K562 (cell line): ENCODE data around the gene FAM222A. TPM values are rescaled to one million over a fixed set of nuclear protein-coding genes. Genes with fewer than 3 reads are reported as not detected.

ENCODE experiments used
- ATAC-seq: fragments of 200-7000 bp; cut with Tn5 transposase; 3 replicates; pipeline ENCODE4 v1.9.1; 2020; ENCODE audit warnings: moderate library complexity
- BruUV-seq: library from RNA; stranded (reverse); fragments of 400-500 nt; replicated peaks from 2 replicates; lab custom pipeline; 2021; lab: Mats Ljungman, UMichigan
- CTCF ChIA-PET: fragments of 300-600 bp; formaldehyde crosslinking; extraction: SDS; loops from one replicate; lab custom pipeline; 2021; ENCODE audit warnings: low intra/inter-chr PET ratio; lab: Yijun Ruan, JAX
- POLR2A ChIA-PET: fragments of 300-600, 350-650 bp; sonication (Branson Sonifier 250); formaldehyde crosslinking; extraction: SDS; loops from one replicate; lab custom pipeline; 2021; ENCODE audit warnings: antibody characterized with exemption, inconsistent platforms; lab: Yijun Ruan, JAX
- DNase-seq, 4 experiments: peaks; one replicate each; pipeline versions ENCODE4 v3.0.0 to v3.0.0-alpha.2; 2011 to 2018; ENCODE audit warnings: low spot score in 3 of 4, mixed read lengths in 3 of 4; ENCODE audit errors: extremely low read depth in 1 of 4
- FAIRE-seq: peaks from 2 replicates; lab custom pipeline; 2011; peaks lifted over from hg19 to GRCh38; lab: Jason Lieb, UNC
- H2AFZ ChIP-seq: 2 replicates; pipeline ENCODE4 v1.6.0; 2011; ENCODE audit warnings: low read depth, low read length, control low read depth, inconsistent platforms
- H3K27ac ChIP-seq: fragments of 200-600 bp; 3 replicates; pipeline ENCODE4 v1.8.0; 2011; ENCODE audit warnings: low read depth, mild to moderate bottlenecking, control low read depth, inconsistent platforms, low read length, moderate library complexity, mixed read lengths; ENCODE audit errors: extremely low read depth
- H3K27me3 ChIP-seq, 2 experiments: fragments of 300-600 bp in 1 of 2; 2 replicates in 1 of 2; 3 replicates in 1 of 2; pipeline versions ENCODE4 v1.6.0 to v1.8.0; 2011; ENCODE audit warnings: inconsistent platforms in 2 of 2, low read length in 2 of 2, mild to moderate bottlenecking in 1 of 2, mixed read lengths in 1 of 2, moderate library complexity in 1 of 2; ENCODE audit not compliant: control insufficient read depth in 2 of 2, insufficient read depth in 2 of 2
- H3K36me3 ChIP-seq: fragments of 300-600 bp; 3 replicates; pipeline ENCODE4 v1.8.0; 2011; ENCODE audit warnings: mild to moderate bottlenecking, low read length, inconsistent platforms; ENCODE audit not compliant: control insufficient read depth, insufficient read depth
- H3K4me1 ChIP-seq, 2 experiments: fragments of 200-600 bp in 1 of 2; replicated peaks in 1 of 2; 2 replicates in 1 of 2; 3 replicates in 1 of 2; pipeline versions ENCODE4 v1.5.1 to v1.8.0; 2011; ENCODE audit warnings: inconsistent platforms in 2 of 2, low read length in 2 of 2, mild to moderate bottlenecking in 1 of 2, mixed read lengths in 1 of 2, moderate library complexity in 1 of 2; ENCODE audit not compliant: control insufficient read depth in 2 of 2, insufficient read depth in 2 of 2
- H3K4me2 ChIP-seq: 2 replicates; pipeline ENCODE4 v1.6.1; 2011; ENCODE audit warnings: low read length, control low read depth, inconsistent platforms, mixed read lengths; ENCODE audit not compliant: insufficient read depth
- H3K4me3 ChIP-seq: fragments of 200-600 bp; sonication (generic), shearing (Covaris generic); 2 replicates; pipeline ENCODE4 v1.5.1; 2016; ENCODE audit warnings: control low read depth, inconsistent platforms
- H3K79me2 ChIP-seq: fragments of 200-600 bp; 3 replicates; pipeline ENCODE4 v1.8.0; 2011; ENCODE audit warnings: low read length, inconsistent platforms; ENCODE audit not compliant: control insufficient read depth, insufficient read depth
- H3K9ac ChIP-seq, 2 experiments: 2 replicates each; pipeline versions ENCODE4 v1.6.0 to v1.6.1; 2011; ENCODE audit warnings: low read depth in 2 of 2, low read length in 2 of 2, control low read depth in 1 of 2, inconsistent platforms in 1 of 2, mild to moderate bottlenecking in 1 of 2, mixed read lengths in 1 of 2; ENCODE audit not compliant: insufficient read depth in 1 of 2
- H3K9me1 ChIP-seq: one replicate; pipeline ENCODE4 v1.6.0; 2011; ENCODE audit warnings: inconsistent platforms, mild to moderate bottlenecking, low read length, moderate library complexity; ENCODE audit not compliant: control insufficient read depth, insufficient read depth
- H3K9me3 ChIP-seq: replicated peaks from 2 replicates; pipeline ENCODE4 v1.5.1; 2011; ENCODE audit warnings: low read depth, low read length, inconsistent platforms; ENCODE audit not compliant: control insufficient read depth, insufficient read depth
- H4K20me1 ChIP-seq: replicated peaks from 2 replicates; pipeline ENCODE4 v1.6.1; 2011; ENCODE audit warnings: low read length, inconsistent platforms, mixed read lengths; ENCODE audit not compliant: control insufficient read depth, insufficient read depth
- ARID2 ChIP-seq: fragments of 450-650 bp; IDR thresholded peaks from 2 replicates; pipeline ENCODE4 v1.6.1; 2017; ENCODE audit warnings: antibody characterized with exemption, mild to moderate bottlenecking
- BCOR ChIP-seq: fragments of 450-650 bp; IDR thresholded peaks from 2 replicates; pipeline ENCODE4 v1.6.1; 2016
- CREBBP ChIP-seq: IDR thresholded peaks from one replicate; pipeline ENCODE4 v1.6.1; 2012; ENCODE audit warnings: low read depth, mild to moderate bottlenecking, control low read depth, inconsistent platforms, low read length
- FOXJ3 ChIP-seq: sonication (generic); formaldehyde crosslinking; IDR thresholded peaks from 2 replicates; pipeline ENCODE4 v1.4.0; 2020; ENCODE audit warnings: mild to moderate bottlenecking, missing genetic modification reagents
- HIVEP1 ChIP-seq: fragments of 250-450 bp; sonication (Bioruptor Pico); IDR thresholded peaks from 2 replicates; pipeline ENCODE4 v1.4.0; 2020; ENCODE audit warnings: mild to moderate bottlenecking
- JUN ChIP-seq, 2 experiments: sonication (generic) in 1 of 2; formaldehyde crosslinking in 1 of 2; IDR thresholded peaks; 2 replicates each; pipeline versions ENCODE4 v1.6.1 to v1.8.0; 2012 to 2022; ENCODE audit warnings: borderline replicate concordance in 2 of 2, mild to moderate bottlenecking in 2 of 2, improper control_type of control experiment in 1 of 2, low read depth in 1 of 2, low read length in 1 of 2, missing genetic modification reagents in 1 of 2
- LEF1 ChIP-seq: fragments of 450-650 bp; IDR thresholded peaks from 2 replicates; pipeline ENCODE4 v1.6.1; 2016; ENCODE audit warnings: mild to moderate bottlenecking
- MXI1 ChIP-seq: IDR thresholded peaks from 2 replicates; pipeline ENCODE4 v1.6.1; 2011; ENCODE audit warnings: low read depth, mild to moderate bottlenecking, improper control_type of control experiment, low read length
- NFIC ChIP-seq: fragments of 450-650 bp; IDR thresholded peaks from 2 replicates; pipeline ENCODE4 v1.6.1; 2017; ENCODE audit warnings: mild to moderate bottlenecking, inconsistent platforms
- PHB ChIP-seq: fragments of 250-450 bp; sonication (Bioruptor Pico); IDR thresholded peaks from 2 replicates; pipeline ENCODE4 v1.5.0; 2021
- TCF7L2 ChIP-seq: fragments of 150-350 bp; IDR thresholded peaks from 2 replicates; pipeline ENCODE4 v1.6.1; 2016; ENCODE audit warnings: low read depth, mild to moderate bottlenecking, low read length, moderate library complexity
- THRAP3 ChIP-seq: fragments of 450-650 bp; IDR thresholded peaks from 2 replicates; pipeline ENCODE4 v1.6.1; 2016; ENCODE audit warnings: mild to moderate bottlenecking, inconsistent platforms, borderline replicate concordance
- ZNF134 ChIP-seq: fragments of 250-450 bp; sonication (Bioruptor Pico); conservative IDR thresholded peaks from 2 replicates; pipeline ENCODE4 v1.4.0; 2020
- ZNF444 ChIP-seq: fragments of 250-450 bp; sonication (Bioruptor Pico); IDR thresholded peaks from 2 replicates; pipeline ENCODE4 v1.4.0; 2020; ENCODE audit warnings: mild to moderate bottlenecking, moderate library complexity
- ZNF76 ChIP-seq: fragments of 250-450 bp; sonication (Bioruptor Pico); IDR thresholded peaks from 2 replicates; pipeline ENCODE4 v1.4.0; 2020; ENCODE audit warnings: mild to moderate bottlenecking, moderate library complexity, borderline replicate concordance
- WGBS: fragments of 100-300 bp; shearing (Covaris generic); methylation state at CpG from one replicate; pipeline ENCODE4 v1.1.6; 2016; ENCODE audit warnings: low coverage, mixed read lengths; ENCODE audit not compliant: insufficient coverage; ENCODE audit errors: missing lambda C conversion rate; 5-methylcytosine and 5-hydroxymethylcytosine counted together
- in situ Hi-C: fragments of 300-500 bp; cut with MboI; formaldehyde crosslinking; loops from 4 replicates; pipeline ENCODE4 v1.15.0; 2018; ENCODE audit warnings: inconsistent platforms, mixed read lengths
- intact Hi-C: fragments of 100-400 bp; cut with micrococcal nuclease; formaldehyde crosslinking; loops from 2 replicates; pipeline ENCODE4 v1.14.2; 2022
- polyA plus RNA-seq, 8 experiments: library from polyadenylated mRNA; depleted of rRNA in 4 of 8; stranded (reverse) in 5 of 8; unstranded in 3 of 8; fragments of >200 nt; fragmentation: Nextera tagmentation in 2 of 8; fragmentation: Illumina TruSeq in 1 of 8; extraction: Ambion mirVana in 2 of 8; extraction: Trizol in 1 of 8; gene quantifications; 2 replicates each; pipeline versions ENCODE4 v1.2.1 to v1.2.3, GENCODE V29; 2011 to 2014; ENCODE audit warnings: inconsistent platforms in 1 of 8, missing spikeins in 1 of 8
- total RNA-seq, 7 experiments: library from RNA; depleted of rRNA in 6 of 7; stranded (reverse); fragments of >200 nt in 6 of 7; fragmentation: Illumina TruSeq in 2 of 7; extraction: Trizol in 2 of 7; gene quantifications; 2 replicates each; pipeline versions ENCODE4 v1.2.1 to v1.2.3, GENCODE V29; 2011 to 2021; ENCODE audit warnings: low replicate concordance in 1 of 7
- TF ChIP-seq, protein P1 (sequence below): fragments of 150-350 bp; IDR thresholded peaks from 2 replicates; pipeline ENCODE4 v1.6.1; 2014; ENCODE audit warnings: low read depth, mild to moderate bottlenecking, low read length, borderline replicate concordance
- TF ChIP-seq, protein P2 (sequence below): sonication (generic); formaldehyde crosslinking; IDR thresholded peaks from 2 replicates; pipeline ENCODE4 v1.9.0; 2022; ENCODE audit warnings: mild to moderate bottlenecking, missing genetic modification reagents
- TF ChIP-seq, protein P3 (sequence below): sonication (generic); formaldehyde crosslinking; IDR thresholded peaks from 2 replicates; pipeline ENCODE4 v1.8.1; 2023; ENCODE audit warnings: mild to moderate bottlenecking, missing genetic modification reagents, moderate library complexity

The FAM222A gene
- total and polyA plus RNA-seq, 9 of the 15 experiments (the other 6 are each of a cell fraction or from before 2014, with no cell fraction given): 0.03 to 0.36 (median 0.12) TPM; not detected in 1

DNA sequence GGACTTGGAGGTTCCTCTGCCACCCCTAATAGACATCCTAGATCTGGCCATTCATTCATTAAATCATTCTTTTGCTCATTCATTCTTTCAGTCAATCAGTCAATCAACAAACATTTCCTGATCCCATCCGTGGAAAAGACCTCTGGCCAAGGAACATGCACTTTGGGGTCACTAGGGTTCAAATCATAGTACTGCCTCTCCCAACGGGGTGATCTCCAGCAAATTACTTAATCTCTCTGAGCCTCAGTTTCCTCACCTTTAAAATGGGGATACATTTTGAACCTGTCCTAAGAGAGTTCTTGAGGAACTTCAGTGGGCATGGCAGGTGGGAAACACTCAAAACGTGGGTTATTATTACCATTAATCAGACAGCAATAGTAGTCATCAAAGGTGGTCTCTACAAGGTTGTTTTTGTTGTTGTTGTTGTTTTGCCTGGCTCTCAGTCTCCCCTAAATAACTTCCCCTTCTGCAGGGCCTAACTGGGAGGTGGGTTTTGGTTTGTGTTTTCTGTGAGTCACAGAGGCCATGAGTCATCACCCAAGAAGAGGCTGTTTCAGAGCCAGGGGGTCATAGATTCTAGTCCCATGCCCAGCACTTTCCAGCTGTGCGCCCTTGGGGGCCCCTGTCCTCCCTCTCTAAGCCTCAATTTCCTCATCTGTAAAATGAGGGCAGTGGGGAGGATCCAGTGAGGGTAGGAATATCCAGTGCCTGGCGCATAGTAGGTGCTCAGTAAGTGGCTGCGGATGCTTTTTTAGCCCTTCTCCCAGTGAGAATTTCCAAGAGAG lies 16.9 kb upstream of the FAM222A start:
- POLR2A ChIA-PET: interaction anchor here (1.2 kb wide), 1 partner anchor 104 kb away, joined by 3 read pairs; no protein-coding TSS in a partner anchor
- intact Hi-C loops: no loop called here
- peaks cover 0 to 22% of the 10 kb centered on the region in 2 experiments; a peak in 2 of 5 replicates for H3K27me3 ChIP-seq
- peak; percentile 68 for FAIRE-seq
- 12% methylated on average over 6 of the region's 6 CpGs for WGBS
- no peaks in the 10 kb centered on the region for H3K79me2 ChIP-seq
- ATAC-seq: no peak
- H3K27ac ChIP-seq: no peak overlapping the region
- BruUV-seq: no TSS peak
- H3K4me2 ChIP-seq: no peak overlapping the region; the same call in 1 of the 2 replicates
- no peaks in the 10 kb centered on the region for H3K36me3 ChIP-seq
- DNase-seq: peak; percentile 32 to 57 (median 53)
- peak overlapping the region; percentile 66; the same call in 1 of the 2 replicates for H2AFZ ChIP-seq
- H3K4me3 ChIP-seq: no peak overlapping the region
- peaks cover 3% of the 10 kb centered on the region for H3K9me1 ChIP-seq
- no peaks in the 10 kb centered on the region for H3K9me3 ChIP-seq
- H3K9ac ChIP-seq: no peak overlapping the region; a peak in 1 of 4 replicates
- H3K4me1 ChIP-seq: peaks cover 15 to 20% of the 10 kb centered on the region in 2 experiments; a peak in 3 of 5 replicates
- in situ Hi-C loops: no loop called here
- no peaks in the 10 kb centered on the region for H4K20me1 ChIP-seq
- CTCF ChIA-PET: no interaction called here
- TF ChIP-seq, protein P1, sequence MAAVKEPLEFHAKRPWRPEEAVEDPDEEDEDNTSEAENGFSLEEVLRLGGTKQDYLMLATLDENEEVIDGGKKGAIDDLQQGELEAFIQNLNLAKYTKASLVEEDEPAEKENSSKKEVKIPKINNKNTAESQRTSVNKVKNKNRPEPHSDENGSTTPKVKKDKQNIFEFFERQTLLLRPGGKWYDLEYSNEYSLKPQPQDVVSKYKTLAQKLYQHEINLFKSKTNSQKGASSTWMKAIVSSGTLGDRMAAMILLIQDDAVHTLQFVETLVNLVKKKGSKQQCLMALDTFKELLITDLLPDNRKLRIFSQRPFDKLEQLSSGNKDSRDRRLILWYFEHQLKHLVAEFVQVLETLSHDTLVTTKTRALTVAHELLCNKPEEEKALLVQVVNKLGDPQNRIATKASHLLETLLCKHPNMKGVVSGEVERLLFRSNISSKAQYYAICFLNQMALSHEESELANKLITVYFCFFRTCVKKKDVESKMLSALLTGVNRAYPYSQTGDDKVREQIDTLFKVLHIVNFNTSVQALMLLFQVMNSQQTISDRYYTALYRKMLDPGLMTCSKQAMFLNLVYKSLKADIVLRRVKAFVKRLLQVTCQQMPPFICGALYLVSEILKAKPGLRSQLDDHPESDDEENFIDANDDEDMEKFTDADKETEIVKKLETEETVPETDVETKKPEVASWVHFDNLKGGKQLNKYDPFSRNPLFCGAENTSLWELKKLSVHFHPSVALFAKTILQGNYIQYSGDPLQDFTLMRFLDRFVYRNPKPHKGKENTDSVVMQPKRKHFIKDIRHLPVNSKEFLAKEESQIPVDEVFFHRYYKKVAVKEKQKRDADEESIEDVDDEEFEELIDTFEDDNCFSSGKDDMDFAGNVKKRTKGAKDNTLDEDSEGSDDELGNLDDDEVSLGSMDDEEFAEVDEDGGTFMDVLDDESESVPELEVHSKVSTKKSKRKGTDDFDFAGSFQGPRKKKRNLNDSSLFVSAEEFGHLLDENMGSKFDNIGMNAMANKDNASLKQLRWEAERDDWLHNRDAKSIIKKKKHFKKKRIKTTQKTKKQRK: no peak
- no peak for TF ChIP-seq CREBBP
- TF ChIP-seq FOXJ3 (CRISPR knock-in tag): no peak
- TF ChIP-seq JUN (IDR thresholded peaks at IDR 0.05; ENCODE audit: borderline replicate concordance, low read depth, low read length): peak; percentile 86
- TF ChIP-seq JUN (CRISPR knock-in tag; IDR thresholded peaks at IDR 0.05; ENCODE audit: borderline replicate concordance): no peak
- no peak for TF ChIP-seq PHB (CRISPR knock-in tag)
- no peak for TF ChIP-seq MXI1
- TF ChIP-seq, protein P2, sequence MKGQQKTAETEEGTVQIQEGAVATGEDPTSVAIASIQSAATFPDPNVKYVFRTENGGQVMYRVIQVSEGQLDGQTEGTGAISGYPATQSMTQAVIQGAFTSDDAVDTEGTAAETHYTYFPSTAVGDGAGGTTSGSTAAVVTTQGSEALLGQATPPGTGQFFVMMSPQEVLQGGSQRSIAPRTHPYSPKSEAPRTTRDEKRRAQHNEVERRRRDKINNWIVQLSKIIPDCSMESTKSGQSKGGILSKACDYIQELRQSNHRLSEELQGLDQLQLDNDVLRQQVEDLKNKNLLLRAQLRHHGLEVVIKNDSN (CRISPR knock-in tag): no peak
- no peak for TF ChIP-seq THRAP3
- no peak for TF ChIP-seq ZNF444
- no peak for TF ChIP-seq ZNF76 (CRISPR knock-in tag)
- no peak for TF ChIP-seq ARID2
- TF ChIP-seq, protein P3, sequence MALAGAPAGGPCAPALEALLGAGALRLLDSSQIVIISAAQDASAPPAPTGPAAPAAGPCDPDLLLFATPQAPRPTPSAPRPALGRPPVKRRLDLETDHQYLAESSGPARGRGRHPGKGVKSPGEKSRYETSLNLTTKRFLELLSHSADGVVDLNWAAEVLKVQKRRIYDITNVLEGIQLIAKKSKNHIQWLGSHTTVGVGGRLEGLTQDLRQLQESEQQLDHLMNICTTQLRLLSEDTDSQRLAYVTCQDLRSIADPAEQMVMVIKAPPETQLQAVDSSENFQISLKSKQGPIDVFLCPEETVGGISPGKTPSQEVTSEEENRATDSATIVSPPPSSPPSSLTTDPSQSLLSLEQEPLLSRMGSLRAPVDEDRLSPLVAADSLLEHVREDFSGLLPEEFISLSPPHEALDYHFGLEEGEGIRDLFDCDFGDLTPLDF (CRISPR knock-in tag): no peak
- TF ChIP-seq TCF7L2: no peak
- TF ChIP-seq HIVEP1: no peak
- TF ChIP-seq LEF1: no peak
- TF ChIP-seq ZNF134 (CRISPR knock-in tag): no peak
- TF ChIP-seq BCOR: peak; percentile 94
- no peak for TF ChIP-seq NFIC
